Measurements from ENCODE around the gene MAPKAP1.

MAPKAP1 gene

GRCh38 chr9:125525921-125526631 is 180.9 kb downstream of the MAPKAP1 start:
- no peak overlapping the region for H3K4me2 ChIP-seq (ENCODE audit: low read length)
- 0 out of 2 replicates have a peak, but pooled peaks cover 3% of the 10 kb centered on the region for H3K36me3 ChIP-seq (ENCODE audit: insufficient read depth, low read length)
- H4K20me1 ChIP-seq (ENCODE audit: insufficient read depth, low read length), result no peaks in the 10 kb centered on the region
- H3K4me1 ChIP-seq (ENCODE audit: insufficient read depth, low read length, severe bottlenecking), result peaks cover 39% of the 10 kb centered on the region
- no peaks in the 10 kb centered on the region for H3K27me3 ChIP-seq (ENCODE audit: insufficient read depth, low read length)
- H3K9me2 ChIP-seq (ENCODE audit: low read depth, low read length), result no peaks in the 10 kb centered on the region
- H3K9me3 ChIP-seq (ENCODE audit: low read length), result no peaks in the 10 kb centered on the region
- H3K27ac ChIP-seq (ENCODE audit: low read depth, low read length, poor library complexity, severe bottlenecking), result no peak overlapping the region
- no peaks in the 10 kb centered on the region for H3F3A ChIP-seq (ENCODE audit: insufficient read depth, low read length)
- no peak overlapping the region for H3K4me3 ChIP-seq (ENCODE audit: low read depth, low read length, poor library complexity, severe bottlenecking)
- H3K9ac ChIP-seq (ENCODE audit: low read length), result no peak overlapping the region
- no peak for TF ChIP-seq EZH2 (IDR thresholded peaks at IDR 0.05; ENCODE audit: borderline replicate concordance, low read length)
- TF ChIP-seq, protein P1, sequence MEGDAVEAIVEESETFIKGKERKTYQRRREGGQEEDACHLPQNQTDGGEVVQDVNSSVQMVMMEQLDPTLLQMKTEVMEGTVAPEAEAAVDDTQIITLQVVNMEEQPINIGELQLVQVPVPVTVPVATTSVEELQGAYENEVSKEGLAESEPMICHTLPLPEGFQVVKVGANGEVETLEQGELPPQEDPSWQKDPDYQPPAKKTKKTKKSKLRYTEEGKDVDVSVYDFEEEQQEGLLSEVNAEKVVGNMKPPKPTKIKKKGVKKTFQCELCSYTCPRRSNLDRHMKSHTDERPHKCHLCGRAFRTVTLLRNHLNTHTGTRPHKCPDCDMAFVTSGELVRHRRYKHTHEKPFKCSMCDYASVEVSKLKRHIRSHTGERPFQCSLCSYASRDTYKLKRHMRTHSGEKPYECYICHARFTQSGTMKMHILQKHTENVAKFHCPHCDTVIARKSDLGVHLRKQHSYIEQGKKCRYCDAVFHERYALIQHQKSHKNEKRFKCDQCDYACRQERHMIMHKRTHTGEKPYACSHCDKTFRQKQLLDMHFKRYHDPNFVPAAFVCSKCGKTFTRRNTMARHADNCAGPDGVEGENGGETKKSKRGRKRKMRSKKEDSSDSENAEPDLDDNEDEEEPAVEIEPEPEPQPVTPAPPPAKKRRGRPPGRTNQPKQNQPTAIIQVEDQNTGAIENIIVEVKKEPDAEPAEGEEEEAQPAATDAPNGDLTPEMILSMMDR (IDR thresholded peaks at IDR 0.05; ENCODE audit: low read length), result no peak
- H3K79me2 ChIP-seq (ENCODE audit: insufficient read depth, low read length), result no peaks in the 10 kb centered on the region
- H2AFZ ChIP-seq (ENCODE audit: low read length), result no peak overlapping the region

- Histone ChIP-seq H3K36me3 (ENCODE audit: insufficient read depth, low read length) (0 out of 2 replicates have a peak, but pooled peaks cover 3% of the 10 kb centered on the region), H3K79me2 (ENCODE audit: insufficient read depth, low read length) (no peaks in the 10 kb centered on the region), H2AFZ (ENCODE audit: low read length) (no peak overlapping the region), H3K27me3 (ENCODE audit: insufficient read depth, low read length) (no peaks in the 10 kb centered on the region), H4K20me1 (ENCODE audit: insufficient read depth, low read length) (no peaks in the 10 kb centered on the region), H3K9me3 (ENCODE audit: low read length) (no peaks in the 10 kb centered on the region), H3K27ac (ENCODE audit: low read depth, low read length, poor library complexity, severe bottlenecking) (no peak overlapping the region), H3K4me1 (ENCODE audit: insufficient read depth, low read length, severe bottlenecking) (peaks cover 26% of the 10 kb centered on the region), H3K4me3 (ENCODE audit: low read depth, low read length, poor library complexity, severe bottlenecking) (no peak overlapping the region), H3K4me2 (ENCODE audit: low read length) (no peak overlapping the region), H3K9me2 (ENCODE audit: low read depth, low read length) (no peaks in the 10 kb centered on the region), H3K9ac (ENCODE audit: low read length) (no peak overlapping the region), H3F3A (ENCODE audit: insufficient read depth, low read length) (no peaks in the 10 kb centered on the region)
- TF ChIP-seq, protein P1 (IDR thresholded peaks at IDR 0.05; ENCODE audit: low read length), result no peak
- no peak for TF ChIP-seq EZH2 (IDR thresholded peaks at IDR 0.05; ENCODE audit: borderline replicate concordance, low read length)
Measured at GRCh38 chr9:125524583-125525355, 182.2 kb downstream of the MAPKAP1 start.

DNA sequence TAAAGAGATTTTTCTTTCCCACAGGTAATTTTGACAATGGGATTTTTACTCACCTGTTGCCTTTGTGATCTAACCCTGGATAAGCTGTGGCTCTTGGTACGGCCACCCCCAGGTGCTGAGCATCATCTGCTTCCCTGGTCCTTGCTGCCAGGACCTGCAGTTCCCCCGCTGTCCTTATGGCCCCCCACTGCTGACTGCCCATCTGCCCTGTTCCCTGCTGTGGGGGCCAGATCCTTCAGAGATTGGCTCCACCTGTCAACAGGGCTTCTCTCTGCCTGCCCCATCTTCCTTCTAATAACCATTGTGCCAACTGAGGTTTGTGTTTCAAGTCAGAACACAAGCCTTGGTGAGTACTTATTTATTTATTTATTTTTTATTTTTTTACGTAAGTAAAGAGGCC is 183.3 kb downstream of the MAPKAP1 start:
- H3F3A ChIP-seq (ENCODE audit: insufficient read depth, low read length), result no peaks in the 10 kb centered on the region
- 0 out of 2 replicates have a peak, but pooled peaks cover 3% of the 10 kb centered on the region for H3K36me3 ChIP-seq (ENCODE audit: insufficient read depth, low read length)

More for the DNA sequence above, 183.3 kb downstream of the MAPKAP1 start:
- no peak overlapping the region for H2AFZ ChIP-seq (ENCODE audit: low read length)
- no peaks in the 10 kb centered on the region for H3K9me2 ChIP-seq (ENCODE audit: low read depth, low read length)
- H3K4me1 ChIP-seq (ENCODE audit: insufficient read depth, low read length, severe bottlenecking), result peaks cover 19% of the 10 kb centered on the region
- no peak overlapping the region for H3K4me2 ChIP-seq (ENCODE audit: low read length)
- H3K9ac ChIP-seq (ENCODE audit: low read length), result no peak overlapping the region
- no peaks in the 10 kb centered on the region for H4K20me1 ChIP-seq (ENCODE audit: insufficient read depth, low read length)
- H3K27me3 ChIP-seq (ENCODE audit: insufficient read depth, low read length), result no peaks in the 10 kb centered on the region
- no peaks in the 10 kb centered on the region for H3K79me2 ChIP-seq (ENCODE audit: insufficient read depth, low read length)
- TF ChIP-seq, protein P1 (IDR thresholded peaks at IDR 0.05; ENCODE audit: low read length), result no peak
- TF ChIP-seq EZH2 (IDR thresholded peaks at IDR 0.05; ENCODE audit: borderline replicate concordance, low read length), result no peak
- no peaks in the 10 kb centered on the region for H3K9me3 ChIP-seq (ENCODE audit: low read length)
- no peak overlapping the region for H3K27ac ChIP-seq (ENCODE audit: low read depth, low read length, poor library complexity, severe bottlenecking)
- H3K4me3 ChIP-seq (ENCODE audit: low read depth, low read length, poor library complexity, severe bottlenecking), result no peak overlapping the region
